Liver (tissue), 9 donors: ENCODE measurements around the gene UBL4A. TPM values are rescaled to one million over a fixed set of nuclear protein-coding genes. Genes with fewer than 3 reads are reported as not detected.

Experiments
- DNase-seq: peaks from one replicate; pipeline ENCODE4 v3.0.0-alpha.2; 2017; ENCODE audit warnings: low spot score
- H3K27ac ChIP-seq, 2 donors: one replicate each; pipeline ENCODE4 v1.7.0; 2013; ENCODE audit warnings: inconsistent platforms in 2 of 2, low read length in 2 of 2, control low read depth in 1 of 2, low read depth in 1 of 2, mild to moderate bottlenecking in 1 of 2
- H3K27me3 ChIP-seq, 4 donors: one replicate each; pipeline versions ENCODE4 v1.6.1 to v1.7.0; 2013; ENCODE audit warnings: low read length in 3 of 4, inconsistent platforms in 1 of 4, mild to moderate bottlenecking in 1 of 4, moderate library complexity in 1 of 4; ENCODE audit not compliant: control insufficient read depth in 4 of 4, insufficient read depth in 4 of 4
- H3K36me3 ChIP-seq, 4 donors: one replicate each; pipeline versions ENCODE4 v1.6.1 to v1.7.0; 2013; ENCODE audit warnings: low read length in 3 of 4, mild to moderate bottlenecking in 3 of 4, low read depth in 1 of 4, moderate library complexity in 1 of 4; ENCODE audit not compliant: control insufficient read depth in 4 of 4, insufficient read depth in 3 of 4
- H3K4me1 ChIP-seq, 4 donors: one replicate each; pipeline versions ENCODE4 v1.6.1 to v1.7.0; 2013; ENCODE audit warnings: low read length in 3 of 4, mild to moderate bottlenecking in 3 of 4, moderate library complexity in 1 of 4; ENCODE audit not compliant: control insufficient read depth in 4 of 4, insufficient read depth in 4 of 4
- H3K4me3 ChIP-seq, 3 donors: one replicate each; pipeline versions ENCODE4 v1.6.1 to v1.7.0; 2013; ENCODE audit warnings: low read length in 3 of 3, control low read depth in 1 of 3, low read depth in 1 of 3, mild to moderate bottlenecking in 1 of 3
- H3K9ac ChIP-seq, 2 donors: one replicate each; pipeline ENCODE4 v1.7.0; 2013; ENCODE audit warnings: low read length in 2 of 2, mild to moderate bottlenecking in 2 of 2, moderate library complexity in 2 of 2, control low read depth in 1 of 2, low read depth in 1 of 2
- H3K9me3 ChIP-seq, 4 donors: one replicate each; pipeline versions ENCODE4 v1.6.1 to v1.7.0; 2013; ENCODE audit warnings: low read length in 3 of 4; ENCODE audit not compliant: control insufficient read depth in 4 of 4
- FOXA1 ChIP-seq: IDR thresholded peaks from 2 replicates; pipeline ENCODE4 v1.6.1; 2016; ENCODE audit warnings: antibody characterized with exemption
- FOXA2 ChIP-seq: IDR thresholded peaks from 2 replicates; pipeline ENCODE4 v1.6.1; 2016; ENCODE audit warnings: antibody characterized with exemption
- GABPA ChIP-seq, 2 donors: IDR thresholded peaks in 1 of 2; conservative IDR thresholded peaks in 1 of 2; 2 replicates each; pipeline ENCODE4 v1.6.1; 2016; ENCODE audit warnings: antibody characterized with exemption in 2 of 2, mild to moderate bottlenecking in 1 of 2, moderate library complexity in 1 of 2
- HNF4A ChIP-seq, 2 donors: conservative IDR thresholded peaks; 2 replicates each; pipeline ENCODE4 v1.6.1; 2016; ENCODE audit warnings: antibody characterized with exemption in 2 of 2, mild to moderate bottlenecking in 2 of 2
- NR2F2 ChIP-seq: IDR thresholded peaks from 2 replicates; pipeline ENCODE4 v1.6.1; 2016; ENCODE audit warnings: antibody characterized with exemption
- RAD21 ChIP-seq, 2 donors: IDR thresholded peaks; 2 replicates each; pipeline ENCODE4 v1.6.1; 2016; ENCODE audit warnings: antibody characterized with exemption in 2 of 2, mild to moderate bottlenecking in 2 of 2
- RXRA ChIP-seq, 2 donors: IDR thresholded peaks; 2 replicates each; pipeline ENCODE4 v1.6.1; 2017 to 2018; ENCODE audit warnings: antibody characterized with exemption in 2 of 2, mild to moderate bottlenecking in 1 of 2
- SP1 ChIP-seq: IDR thresholded peaks from 2 replicates; pipeline ENCODE4 v1.6.1; 2018; ENCODE audit warnings: antibody characterized with exemption, mild to moderate bottlenecking
- TAF1 ChIP-seq: conservative IDR thresholded peaks from 2 replicates; pipeline ENCODE4 v1.6.1; 2016; ENCODE audit warnings: antibody characterized with exemption, mild to moderate bottlenecking
- YY1 ChIP-seq: IDR thresholded peaks from 2 replicates; pipeline ENCODE4 v1.6.1; 2016; ENCODE audit warnings: antibody characterized with exemption, mild to moderate bottlenecking
- WGBS: extraction: QIAGEN DNeasy Blood & Tissue Kit; methylation state at CpG from one replicate; pipeline ENCODE4 v1.1.7; 2013; 5-methylcytosine and 5-hydroxymethylcytosine counted together
- polyA plus RNA-seq, 2 donors: library from polyadenylated mRNA; stranded (reverse) in 1 of 2; unstranded in 1 of 2; fragments of 200-250 nt in 1 of 2; fragments of >200 nt in 1 of 2; fragmentation: Nextera tagmentation in 1 of 2; extraction: Ambion mirVana in 1 of 2; gene quantifications; one replicate each; pipeline versions ENCODE4 v1.2.1 to v1.2.3, GENCODE V29; 2013 to 2015
- total RNA-seq, 2 donors: library from RNA; depleted of rRNA; stranded (reverse); fragments of >200 nt; gene quantifications; one replicate each; pipeline ENCODE4 v1.2.3, GENCODE V29; 2014
- TF ChIP-seq, protein P1 (sequence below): IDR thresholded peaks from 2 replicates; pipeline ENCODE4 v1.6.1; 2016; ENCODE audit warnings: antibody characterized with exemption
- TF ChIP-seq, protein P2 (sequence below): IDR thresholded peaks from 2 replicates; pipeline ENCODE4 v1.6.1; 2016; ENCODE audit warnings: antibody characterized with exemption
- TF ChIP-seq, protein P3 (sequence below): IDR thresholded peaks from 2 replicates; pipeline ENCODE4 v1.6.1; 2016; ENCODE audit warnings: antibody characterized with exemption, mild to moderate bottlenecking
- TF ChIP-seq, protein P4 (sequence below): fragments of 150-350 bp; IDR thresholded peaks from 2 replicates; pipeline ENCODE4 v1.5.1; 2017; ENCODE audit warnings: improper control_type of control experiment, low read depth, low read length; ENCODE audit not compliant: missing input control
- TF ChIP-seq, protein P5 (sequence below): IDR thresholded peaks from 2 replicates; pipeline ENCODE4 v1.6.1; 2016; ENCODE audit warnings: antibody characterized with exemption
- donor health status: healthy.
- donor health status: healthy.
- donor health status: healthy.
- donor health status: healthy.
- donor health status: healthy.

Gene UBL4A
- total and polyA plus RNA-seq, 4 donors = 13.9 to 22.2 (median 20.8) TPM

DNA sequence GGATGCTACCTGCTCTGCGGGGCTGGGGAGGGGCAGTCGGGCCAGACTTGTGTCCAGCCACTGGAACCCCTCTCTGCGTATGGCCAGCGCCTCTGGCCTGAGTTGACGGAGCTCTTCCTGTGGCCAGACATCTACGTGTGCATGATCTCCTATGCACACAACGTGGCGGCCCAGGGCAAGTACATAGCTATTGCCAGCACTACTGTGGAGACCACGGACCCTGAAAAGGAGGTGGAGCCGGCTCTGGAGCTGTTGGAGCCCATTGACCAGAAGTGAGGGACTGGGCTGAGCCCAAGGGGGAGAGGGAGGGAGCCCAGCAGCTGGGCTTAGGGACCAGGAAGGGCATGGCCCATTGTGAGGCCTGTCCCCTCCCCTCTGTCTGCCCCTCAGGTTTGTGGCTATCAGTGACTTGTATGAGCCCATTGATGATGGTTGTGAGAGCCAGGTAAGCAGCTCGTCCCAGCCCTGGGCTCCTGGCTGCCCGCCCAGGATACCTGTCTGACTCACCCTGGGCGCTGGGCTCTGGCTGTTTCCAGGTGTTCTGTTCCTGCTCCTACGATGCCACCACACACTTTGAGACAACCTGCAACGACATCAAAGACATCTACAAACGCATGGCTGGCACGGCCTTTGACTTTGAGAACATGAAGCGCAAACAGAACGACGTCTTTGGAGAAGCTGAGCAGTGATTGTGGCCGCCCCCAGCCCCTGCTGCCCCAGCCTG lies 44.3 kb downstream of the UBL4A start (continued):
- TF ChIP-seq RXRA (IDR thresholded peaks at IDR 0.05) (no peak), FOXA2 (no peak), FOXA1 (no peak), NR2F2 (no peak)

DNA sequence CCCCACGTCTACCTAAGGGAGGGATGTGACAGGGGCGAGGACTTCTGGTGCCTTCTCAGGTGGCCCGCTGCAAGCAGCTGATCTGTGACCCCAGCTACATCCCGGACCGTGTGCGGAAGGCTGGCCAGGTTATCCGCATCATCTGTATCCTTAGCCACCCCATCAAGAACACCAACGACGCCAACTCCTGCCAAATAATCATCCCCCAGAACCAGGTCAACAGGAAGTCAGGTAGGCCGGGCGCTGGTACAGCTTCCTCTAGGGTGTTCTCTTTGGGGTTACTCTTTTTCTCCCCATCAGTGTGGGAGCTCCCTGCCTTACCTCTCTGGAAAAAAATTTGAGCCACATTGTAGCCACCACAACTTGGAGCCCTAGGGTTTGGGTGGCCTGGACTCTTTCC lies 44.9 kb downstream of the UBL4A start:
- no peak overlapping the region for H3K9ac ChIP-seq
- H3K36me3 ChIP-seq = peaks cover 0 to 7% (median 2%) of the 10 kb centered on the region in 4 donors
- TF ChIP-seq, protein P1, sequence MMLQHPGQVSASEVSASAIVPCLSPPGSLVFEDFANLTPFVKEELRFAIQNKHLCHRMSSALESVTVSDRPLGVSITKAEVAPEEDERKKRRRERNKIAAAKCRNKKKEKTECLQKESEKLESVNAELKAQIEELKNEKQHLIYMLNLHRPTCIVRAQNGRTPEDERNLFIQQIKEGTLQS = no peak
- TF ChIP-seq YY1 (no peak), GABPA (IDR thresholded peaks at IDR 0.05 in 1 of 2, conservative IDR thresholded peaks at IDR 0.05 in 1 of 2) (no peak), NR2F2 (no peak), SP1 (no peak), HNF4A (conservative IDR thresholded peaks at IDR 0.05) (no peak), TAF1 (no peak), RAD21 (IDR thresholded peaks at IDR 0.05) (no peak), FOXA2 (no peak), RXRA (IDR thresholded peaks at IDR 0.05) (no peak)
- TF ChIP-seq, protein P2, sequence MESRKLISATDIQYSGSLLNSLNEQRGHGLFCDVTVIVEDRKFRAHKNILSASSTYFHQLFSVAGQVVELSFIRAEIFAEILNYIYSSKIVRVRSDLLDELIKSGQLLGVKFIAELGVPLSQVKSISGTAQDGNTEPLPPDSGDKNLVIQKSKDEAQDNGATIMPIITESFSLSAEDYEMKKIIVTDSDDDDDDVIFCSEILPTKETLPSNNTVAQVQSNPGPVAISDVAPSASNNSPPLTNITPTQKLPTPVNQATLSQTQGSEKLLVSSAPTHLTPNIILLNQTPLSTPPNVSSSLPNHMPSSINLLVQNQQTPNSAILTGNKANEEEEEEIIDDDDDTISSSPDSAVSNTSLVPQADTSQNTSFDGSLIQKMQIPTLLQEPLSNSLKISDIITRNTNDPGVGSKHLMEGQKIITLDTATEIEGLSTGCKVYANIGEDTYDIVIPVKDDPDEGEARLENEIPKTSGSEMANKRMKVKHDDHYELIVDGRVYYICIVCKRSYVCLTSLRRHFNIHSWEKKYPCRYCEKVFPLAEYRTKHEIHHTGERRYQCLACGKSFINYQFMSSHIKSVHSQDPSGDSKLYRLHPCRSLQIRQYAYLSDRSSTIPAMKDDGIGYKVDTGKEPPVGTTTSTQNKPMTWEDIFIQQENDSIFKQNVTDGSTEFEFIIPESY = no peak
- TF ChIP-seq, protein P3, sequence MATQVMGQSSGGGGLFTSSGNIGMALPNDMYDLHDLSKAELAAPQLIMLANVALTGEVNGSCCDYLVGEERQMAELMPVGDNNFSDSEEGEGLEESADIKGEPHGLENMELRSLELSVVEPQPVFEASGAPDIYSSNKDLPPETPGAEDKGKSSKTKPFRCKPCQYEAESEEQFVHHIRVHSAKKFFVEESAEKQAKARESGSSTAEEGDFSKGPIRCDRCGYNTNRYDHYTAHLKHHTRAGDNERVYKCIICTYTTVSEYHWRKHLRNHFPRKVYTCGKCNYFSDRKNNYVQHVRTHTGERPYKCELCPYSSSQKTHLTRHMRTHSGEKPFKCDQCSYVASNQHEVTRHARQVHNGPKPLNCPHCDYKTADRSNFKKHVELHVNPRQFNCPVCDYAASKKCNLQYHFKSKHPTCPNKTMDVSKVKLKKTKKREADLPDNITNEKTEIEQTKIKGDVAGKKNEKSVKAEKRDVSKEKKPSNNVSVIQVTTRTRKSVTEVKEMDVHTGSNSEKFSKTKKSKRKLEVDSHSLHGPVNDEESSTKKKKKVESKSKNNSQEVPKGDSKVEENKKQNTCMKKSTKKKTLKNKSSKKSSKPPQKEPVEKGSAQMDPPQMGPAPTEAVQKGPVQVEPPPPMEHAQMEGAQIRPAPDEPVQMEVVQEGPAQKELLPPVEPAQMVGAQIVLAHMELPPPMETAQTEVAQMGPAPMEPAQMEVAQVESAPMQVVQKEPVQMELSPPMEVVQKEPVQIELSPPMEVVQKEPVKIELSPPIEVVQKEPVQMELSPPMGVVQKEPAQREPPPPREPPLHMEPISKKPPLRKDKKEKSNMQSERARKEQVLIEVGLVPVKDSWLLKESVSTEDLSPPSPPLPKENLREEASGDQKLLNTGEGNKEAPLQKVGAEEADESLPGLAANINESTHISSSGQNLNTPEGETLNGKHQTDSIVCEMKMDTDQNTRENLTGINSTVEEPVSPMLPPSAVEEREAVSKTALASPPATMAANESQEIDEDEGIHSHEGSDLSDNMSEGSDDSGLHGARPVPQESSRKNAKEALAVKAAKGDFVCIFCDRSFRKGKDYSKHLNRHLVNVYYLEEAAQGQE = no peak
- TF ChIP-seq, protein P4, sequence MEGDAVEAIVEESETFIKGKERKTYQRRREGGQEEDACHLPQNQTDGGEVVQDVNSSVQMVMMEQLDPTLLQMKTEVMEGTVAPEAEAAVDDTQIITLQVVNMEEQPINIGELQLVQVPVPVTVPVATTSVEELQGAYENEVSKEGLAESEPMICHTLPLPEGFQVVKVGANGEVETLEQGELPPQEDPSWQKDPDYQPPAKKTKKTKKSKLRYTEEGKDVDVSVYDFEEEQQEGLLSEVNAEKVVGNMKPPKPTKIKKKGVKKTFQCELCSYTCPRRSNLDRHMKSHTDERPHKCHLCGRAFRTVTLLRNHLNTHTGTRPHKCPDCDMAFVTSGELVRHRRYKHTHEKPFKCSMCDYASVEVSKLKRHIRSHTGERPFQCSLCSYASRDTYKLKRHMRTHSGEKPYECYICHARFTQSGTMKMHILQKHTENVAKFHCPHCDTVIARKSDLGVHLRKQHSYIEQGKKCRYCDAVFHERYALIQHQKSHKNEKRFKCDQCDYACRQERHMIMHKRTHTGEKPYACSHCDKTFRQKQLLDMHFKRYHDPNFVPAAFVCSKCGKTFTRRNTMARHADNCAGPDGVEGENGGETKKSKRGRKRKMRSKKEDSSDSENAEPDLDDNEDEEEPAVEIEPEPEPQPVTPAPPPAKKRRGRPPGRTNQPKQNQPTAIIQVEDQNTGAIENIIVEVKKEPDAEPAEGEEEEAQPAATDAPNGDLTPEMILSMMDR = no peak
- TF ChIP-seq, protein P5, sequence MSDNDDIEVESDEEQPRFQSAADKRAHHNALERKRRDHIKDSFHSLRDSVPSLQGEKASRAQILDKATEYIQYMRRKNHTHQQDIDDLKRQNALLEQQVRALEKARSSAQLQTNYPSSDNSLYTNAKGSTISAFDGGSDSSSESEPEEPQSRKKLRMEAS = no peak
- peaks cover 14 to 30% (median 22%) of the 10 kb centered on the region in 4 donors for H3K4me1 ChIP-seq
- H3K27me3 ChIP-seq = no peaks in the 10 kb centered on the region
- no peak for DNase-seq
- no peak overlapping the region for H3K4me3 ChIP-seq
- no peaks in the 10 kb centered on the region for H3K9me3 ChIP-seq
- 91% methylated on average over 11 of the region's 11 CpGs for WGBS
- no peak overlapping the region for H3K27ac ChIP-seq
